Neural cell (in vitro differentiated cells): ENCODE data around the gene CCND1. TPM values are rescaled to one million over a fixed set of nuclear protein-coding genes. Genes with fewer than 3 reads are reported as not detected.

Experiments
- H2AFZ ChIP-seq: fragments of 200-600, 300-800 bp; sonication (generic), shearing (Covaris generic); 2 replicates; pipeline ENCODE4 v1.6.0; 2014; ENCODE audit warnings: low read depth, mild to moderate bottlenecking, antibody characterized with exemption, low read length, moderate library complexity
- H3F3A ChIP-seq: fragments of 200-600 bp; shearing (Covaris generic); 2 replicates; pipeline ENCODE4 v1.6.1; 2016; ENCODE audit warnings: mild to moderate bottlenecking, moderate library complexity, mixed read lengths, antibody characterized with exemption, low read length; ENCODE audit not compliant: insufficient read depth, poor library complexity, severe bottlenecking
- H3K27ac ChIP-seq: fragments of 200-600, 300-800 bp; sonication (generic), shearing (Covaris generic); 2 replicates; pipeline ENCODE4 v1.5.1; 2014; ENCODE audit warnings: mild to moderate bottlenecking, low read length, moderate library complexity
- H3K27me3 ChIP-seq: fragments of 300-800, 200-600 bp; sonication (generic), shearing (Covaris generic); 2 replicates; pipeline ENCODE4 v1.6.0; 2014; ENCODE audit warnings: mild to moderate bottlenecking, low read depth, low read length, moderate library complexity; ENCODE audit not compliant: insufficient read depth
- H3K36me3 ChIP-seq: fragments of 300-800, 200-600 bp; sonication (generic), shearing (Covaris generic); 2 replicates; pipeline ENCODE4 v1.5.1; 2014; ENCODE audit warnings: mild to moderate bottlenecking, antibody characterized with exemption, low read length, moderate library complexity; ENCODE audit not compliant: insufficient read depth
- H3K4me2 ChIP-seq: fragments of 300-800, 200-600 bp; sonication (generic), shearing (Covaris generic); 2 replicates; pipeline ENCODE4 v1.6.0; 2014; ENCODE audit warnings: mild to moderate bottlenecking, low read length
- H3K4me3 ChIP-seq: fragments of 300-800, 200-600 bp; sonication (generic), shearing (Covaris generic); 2 replicates; pipeline ENCODE4 v1.5.1; 2014; ENCODE audit warnings: mild to moderate bottlenecking, low read length, moderate library complexity
- H3K79me2 ChIP-seq: fragments of 200-600 bp; shearing (Covaris generic); replicated peaks from 2 replicates; pipeline ENCODE4 v1.6.0; 2014; ENCODE audit warnings: mild to moderate bottlenecking, low read length, moderate library complexity; ENCODE audit not compliant: insufficient read depth
- H3K9ac ChIP-seq: fragments of 300-800, 200-600 bp; sonication (generic), shearing (Covaris generic); 2 replicates; pipeline ENCODE4 v1.6.1; 2016; ENCODE audit warnings: mild to moderate bottlenecking, low read length, mixed read lengths
- H3K9me2 ChIP-seq: fragments of 200-600 bp; shearing (Covaris generic); 2 replicates; pipeline ENCODE4 v1.6.1; 2016; ENCODE audit warnings: mild to moderate bottlenecking, low read length, mixed read lengths; ENCODE audit not compliant: insufficient read depth
- H3K9me3 ChIP-seq: fragments of 200-600, 300-800 bp; sonication (generic), shearing (Covaris generic); 2 replicates; pipeline ENCODE4 v1.6.1; 2016; ENCODE audit warnings: mild to moderate bottlenecking, mixed run types, low read length, moderate library complexity, mixed read lengths
- H4K20me1 ChIP-seq: fragments of 200-600 bp; shearing (Covaris generic); 2 replicates; pipeline ENCODE4 v1.6.1; 2016; ENCODE audit warnings: mild to moderate bottlenecking, mixed run types; ENCODE audit not compliant: insufficient read depth
- CTCF ChIP-seq: fragments of 450-650 bp; IDR thresholded peaks from 2 replicates; pipeline ENCODE4 v1.5.1; 2014; ENCODE audit warnings: antibody characterized with exemption, mild to moderate bottlenecking, moderate library complexity; ENCODE audit not compliant: poor library complexity, severe bottlenecking
- EP300 ChIP-seq: fragments of 450-650 bp; conservative IDR thresholded peaks from 2 replicates; pipeline ENCODE4 v1.6.1; 2014; ENCODE audit warnings: antibody characterized with exemption, mild to moderate bottlenecking, moderate library complexity; ENCODE audit not compliant: poor library complexity, severe bottlenecking
- EZH2 ChIP-seq: fragments of 200-600, 300-800 bp; shearing (Covaris generic), sonication (generic); IDR thresholded peaks from 2 replicates; pipeline ENCODE4 v1.6.1; 2014; ENCODE audit warnings: antibody characterized with exemption, low read length, borderline replicate concordance, mild to moderate bottlenecking; ENCODE audit not compliant: insufficient read depth, poor library complexity, severe bottlenecking
- MXI1 ChIP-seq: fragments of 450-650 bp; conservative IDR thresholded peaks from 2 replicates; pipeline ENCODE4 v1.6.1; 2014; ENCODE audit warnings: antibody characterized with exemption, mild to moderate bottlenecking; ENCODE audit not compliant: poor library complexity, severe bottlenecking
- POLR2AphosphoS5 ChIP-seq: IDR thresholded peaks from 2 replicates; pipeline ENCODE4 v1.6.1; 2012
- SMC3 ChIP-seq: fragments of 450-650 bp; conservative IDR thresholded peaks from 2 replicates; pipeline ENCODE4 v1.6.1; 2014; ENCODE audit warnings: antibody characterized with exemption, mild to moderate bottlenecking, moderate library complexity; ENCODE audit not compliant: poor library complexity
- TAF1 ChIP-seq: IDR thresholded peaks from 2 replicates; pipeline ENCODE4 v1.6.1; 2012; ENCODE audit warnings: low read depth
- polyA plus RNA-seq: library from polyadenylated mRNA; depleted of rRNA; stranded (reverse); fragments of >200 nt; gene quantifications from 2 replicates; pipeline ENCODE4 v1.2.3, GENCODE V29; 2014
- TF ChIP-seq, protein P1 (sequence below): IDR thresholded peaks from 2 replicates; pipeline ENCODE4 v1.6.1; 2012; ENCODE audit warnings: borderline replicate concordance

CCND1 gene
- polyA plus RNA-seq, 1 donor from 2014 or later = 2.7 TPM

GRCh38 chr11:69664901-69665300, 23.9 kb downstream of the CCND1 start:
- no peaks in the 10 kb centered on the region for H3K36me3 ChIP-seq
- H4K20me1 ChIP-seq = no peaks in the 10 kb centered on the region
- H3K9ac ChIP-seq = no peak overlapping the region
- no peaks in the 10 kb centered on the region for H3K9me3 ChIP-seq
- no peak overlapping the region for H3K4me3 ChIP-seq
- H2AFZ ChIP-seq = no peak overlapping the region
- no peaks in the 10 kb centered on the region for H3K79me2 ChIP-seq
- no peak overlapping the region for H3K27ac ChIP-seq
- no peaks in the 10 kb centered on the region for H3K27me3 ChIP-seq
- TF ChIP-seq, protein P1, sequence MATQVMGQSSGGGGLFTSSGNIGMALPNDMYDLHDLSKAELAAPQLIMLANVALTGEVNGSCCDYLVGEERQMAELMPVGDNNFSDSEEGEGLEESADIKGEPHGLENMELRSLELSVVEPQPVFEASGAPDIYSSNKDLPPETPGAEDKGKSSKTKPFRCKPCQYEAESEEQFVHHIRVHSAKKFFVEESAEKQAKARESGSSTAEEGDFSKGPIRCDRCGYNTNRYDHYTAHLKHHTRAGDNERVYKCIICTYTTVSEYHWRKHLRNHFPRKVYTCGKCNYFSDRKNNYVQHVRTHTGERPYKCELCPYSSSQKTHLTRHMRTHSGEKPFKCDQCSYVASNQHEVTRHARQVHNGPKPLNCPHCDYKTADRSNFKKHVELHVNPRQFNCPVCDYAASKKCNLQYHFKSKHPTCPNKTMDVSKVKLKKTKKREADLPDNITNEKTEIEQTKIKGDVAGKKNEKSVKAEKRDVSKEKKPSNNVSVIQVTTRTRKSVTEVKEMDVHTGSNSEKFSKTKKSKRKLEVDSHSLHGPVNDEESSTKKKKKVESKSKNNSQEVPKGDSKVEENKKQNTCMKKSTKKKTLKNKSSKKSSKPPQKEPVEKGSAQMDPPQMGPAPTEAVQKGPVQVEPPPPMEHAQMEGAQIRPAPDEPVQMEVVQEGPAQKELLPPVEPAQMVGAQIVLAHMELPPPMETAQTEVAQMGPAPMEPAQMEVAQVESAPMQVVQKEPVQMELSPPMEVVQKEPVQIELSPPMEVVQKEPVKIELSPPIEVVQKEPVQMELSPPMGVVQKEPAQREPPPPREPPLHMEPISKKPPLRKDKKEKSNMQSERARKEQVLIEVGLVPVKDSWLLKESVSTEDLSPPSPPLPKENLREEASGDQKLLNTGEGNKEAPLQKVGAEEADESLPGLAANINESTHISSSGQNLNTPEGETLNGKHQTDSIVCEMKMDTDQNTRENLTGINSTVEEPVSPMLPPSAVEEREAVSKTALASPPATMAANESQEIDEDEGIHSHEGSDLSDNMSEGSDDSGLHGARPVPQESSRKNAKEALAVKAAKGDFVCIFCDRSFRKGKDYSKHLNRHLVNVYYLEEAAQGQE = no peak
- TF ChIP-seq EP300 (no peak), TAF1 (no peak), POLR2AphosphoS5 (no peak), MXI1 (no peak), EZH2 (no peak)
- H3K9me2 ChIP-seq = no peaks in the 10 kb centered on the region
- no peaks in the 10 kb centered on the region for H3F3A ChIP-seq
- H3K4me2 ChIP-seq = no peak overlapping the region

GRCh38 chr11:69665669-69666068, 24.7 kb downstream of the CCND1 start:
- no peaks in the 10 kb centered on the region for H3K27me3 ChIP-seq
- no peak overlapping the region for H3K9ac ChIP-seq
- H3K9me2 ChIP-seq = no peaks in the 10 kb centered on the region
- H3K36me3 ChIP-seq = no peaks in the 10 kb centered on the region
- H3K9me3 ChIP-seq = no peaks in the 10 kb centered on the region
- H3K4me3 ChIP-seq = no peak overlapping the region
- no peak overlapping the region for H3K27ac ChIP-seq
- H4K20me1 ChIP-seq = no peaks in the 10 kb centered on the region
- no peak overlapping the region for H3K4me2 ChIP-seq
- TF ChIP-seq MXI1 = no peak
- H2AFZ ChIP-seq = no peak overlapping the region
- H3F3A ChIP-seq = no peaks in the 10 kb centered on the region
- H3K79me2 ChIP-seq = no peaks in the 10 kb centered on the region

DNA sequence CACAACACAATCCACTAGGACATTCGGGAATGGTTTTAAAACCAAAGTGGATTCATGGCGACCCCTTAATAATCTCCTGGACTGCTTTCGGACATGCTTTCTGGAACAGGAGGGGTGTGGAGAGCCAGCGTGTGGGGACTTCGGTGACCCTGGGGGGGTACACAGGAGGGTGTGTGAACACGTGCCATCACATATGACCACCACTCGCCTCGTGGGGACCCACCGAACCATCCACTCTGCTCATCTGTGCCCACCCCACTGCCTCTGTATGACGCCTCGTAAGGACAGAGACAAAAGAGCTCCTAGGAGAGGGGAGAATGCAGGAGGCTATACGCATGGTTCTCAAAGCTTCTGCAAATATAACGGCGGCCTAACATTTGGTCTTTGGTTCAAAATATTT, 25.3 kb downstream of the CCND1 start:
- H4K20me1 ChIP-seq = no peaks in the 10 kb centered on the region
- H2AFZ ChIP-seq = no peak overlapping the region
- H3K9ac ChIP-seq = no peak overlapping the region
- H3K36me3 ChIP-seq = no peaks in the 10 kb centered on the region
- H3K27me3 ChIP-seq = no peaks in the 10 kb centered on the region
- no peak overlapping the region for H3K27ac ChIP-seq
- no peaks in the 10 kb centered on the region for H3K79me2 ChIP-seq
- H3K4me3 ChIP-seq = no peak overlapping the region
- TF ChIP-seq, protein P1 = no peak
- TF ChIP-seq SMC3 = no peak
- TF ChIP-seq CTCF = no peak
- no peaks in the 10 kb centered on the region for H3K9me2 ChIP-seq
- H3K4me2 ChIP-seq = no peak overlapping the region
- no peaks in the 10 kb centered on the region for H3K9me3 ChIP-seq
- no peaks in the 10 kb centered on the region for H3F3A ChIP-seq
